Prostate gland (tissue), 2 donors: ENCODE data around the gene MET. TPM values are rescaled to one million over a fixed set of nuclear protein-coding genes. Genes with fewer than 3 reads are reported as not detected.

ENCODE experiments used
- DNase-seq: peaks from one replicate; pipeline ENCODE4 v3.0.0-alpha.2; 2019; ENCODE audit warnings: low spot score
- H3K27ac ChIP-seq, 2 donors: fragments of 200-600 bp; sonication (generic); 2 replicates each; pipeline ENCODE4 v1.5.1; 2017 to 2019
- H3K27me3 ChIP-seq: fragments of 200-600 bp; sonication (generic); replicated peaks from 2 replicates; pipeline ENCODE4 v1.5.1; 2019; ENCODE audit not compliant: insufficient read depth
- H3K36me3 ChIP-seq, 2 donors: fragments of 200-600 bp; sonication (generic); 1 replicate in 1 of 2; 2 replicates in 1 of 2; pipeline versions ENCODE4 v1.5.1 to v1.8.1; 2017 to 2019
- H3K4me1 ChIP-seq: fragments of 200-600 bp; sonication (generic); replicated peaks from 2 replicates; pipeline ENCODE4 v1.5.1; 2019
- H3K4me3 ChIP-seq, 2 donors: fragments of 200-600 bp; sonication (generic); 2 replicates each; pipeline ENCODE4 v1.5.1; 2017 to 2019
- H3K9me3 ChIP-seq: fragments of 200-600 bp; sonication (generic); 2 replicates; pipeline ENCODE4 v1.5.1; 2017
- CTCF ChIP-seq, 4 experiments: fragments of 200-600 bp in 2 of 4; fragments of 450-650 bp in 2 of 4; sonication (generic) in 2 of 4; IDR thresholded peaks; 1 replicate in 3 of 4; 2 replicates in 1 of 4; pipeline ENCODE4 v1.5.1; 2016 to 2019; ENCODE audit warnings: antibody characterized with exemption in 4 of 4, mild to moderate bottlenecking in 2 of 4, moderate library complexity in 2 of 4
- POLR2A ChIP-seq: fragments of 450-650 bp; IDR thresholded peaks from one replicate; pipeline ENCODE4 v1.6.1; 2016; ENCODE audit warnings: antibody characterized with exemption, mild to moderate bottlenecking
- POLR2AphosphoS5 ChIP-seq: sonication (generic); formaldehyde crosslinking; IDR thresholded peaks from one replicate; pipeline ENCODE4 v1.6.1; 2017; ENCODE audit warnings: antibody characterized with exemption
- WGBS: methylation state at CpG from one replicate; pipeline ENCODE4 v1.1.5; 2018; 5-methylcytosine and 5-hydroxymethylcytosine counted together
- intact Hi-C: fragments of 100-400 bp; cut with DNase I; formaldehyde crosslinking; loops from one replicate; pipeline ENCODE4 v1.14.2; 2022
- total RNA-seq, 2 donors: library from RNA; depleted of rRNA; stranded (reverse); fragments of >200 nt; gene quantifications; one replicate each; pipeline ENCODE4 v1.1.0, GENCODE V29; 2016

The MET gene
- total RNA-seq, 2 donors from 2014 or later: 14.2 to 17.0 TPM

- intact Hi-C loops: no loop called here
- Histone ChIP-seq H3K4me3 (no peak overlapping the region), H3K27ac (no peak overlapping the region), H3K4me1 (no peaks in the 10 kb centered on the region), H3K9me3 (no peaks in the 10 kb centered on the region), H3K36me3 (no peaks in the 10 kb centered on the region), H3K27me3 (no peaks in the 10 kb centered on the region)
- WGBS: 69% methylated on average over 9 of the region's 9 CpGs
- TF ChIP-seq CTCF (IDR thresholded peaks at IDR 0.05) (no peak), POLR2AphosphoS5 (no peak), POLR2A (no peak)
- DNase-seq: no peak
These were observed 163.0 kb downstream of the MET start for GRCh38 chr7:116834815-116835504.

GRCh38 chr7:116836048-116836447, 164.1 kb downstream of the MET start:
- Histone ChIP-seq H3K9me3 (no peaks in the 10 kb centered on the region), H3K36me3 (no peaks in the 10 kb centered on the region), H3K27ac (no peak overlapping the region), H3K27me3 (no peaks in the 10 kb centered on the region), H3K4me3 (no peak overlapping the region), H3K4me1 (no peaks in the 10 kb centered on the region)
- WGBS: 66% methylated on average over 2 of the region's 2 CpGs
- intact Hi-C loops: no loop called here
- no peak for DNase-seq
- TF ChIP-seq POLR2AphosphoS5 (no peak), CTCF (IDR thresholded peaks at IDR 0.05) (no peak), POLR2A (no peak)

- Histone ChIP-seq H3K4me3 (no peak overlapping the region), H3K9me3 (no peaks in the 10 kb centered on the region), H3K36me3 (no peaks in the 10 kb centered on the region), H3K27me3 (no peaks in the 10 kb centered on the region), H3K4me1 (no peaks in the 10 kb centered on the region), H3K27ac (no peak overlapping the region)
- DNase-seq: no peak
- 95% methylated on average over 4 of the region's 4 CpGs for WGBS
- intact Hi-C loops: no loop called here
- TF ChIP-seq POLR2AphosphoS5: no peak
- no peak for TF ChIP-seq CTCF (IDR thresholded peaks at IDR 0.05)
- TF ChIP-seq POLR2A: no peak
These were observed 164.9 kb downstream of the MET start for GRCh38 chr7:116836911-116837310.

GRCh38 chr7:116837586-116837985, 165.6 kb downstream of the MET start:
- no peaks in the 10 kb centered on the region for H3K27me3 ChIP-seq
- no peak overlapping the region for H3K27ac ChIP-seq
- H3K4me1 ChIP-seq: no peaks in the 10 kb centered on the region
- no peaks in the 10 kb centered on the region for H3K36me3 ChIP-seq
- WGBS: 78% methylated on average over 3 of the region's 3 CpGs
- DNase-seq: no peak
- no peaks in the 10 kb centered on the region for H3K9me3 ChIP-seq
- no peak overlapping the region for H3K4me3 ChIP-seq
- no peak for TF ChIP-seq POLR2AphosphoS5
- no peak for TF ChIP-seq CTCF (IDR thresholded peaks at IDR 0.05)
- no peak for TF ChIP-seq POLR2A
- intact Hi-C loops: no loop called here

- Histone ChIP-seq H3K9me3 (no peaks in the 10 kb centered on the region), H3K4me1 (no peaks in the 10 kb centered on the region), H3K27me3 (no peaks in the 10 kb centered on the region), H3K27ac (no peak overlapping the region), H3K4me3 (no peak overlapping the region), H3K36me3 (no peaks in the 10 kb centered on the region)
- intact Hi-C loops: no loop called here
- TF ChIP-seq POLR2AphosphoS5 (no peak), CTCF (IDR thresholded peaks at IDR 0.05) (no peak), POLR2A (no peak)
- no peak for DNase-seq
- WGBS: 82% methylated on average over 5 of the region's 5 CpGs
These were observed 168.3 kb downstream of the MET start for GRCh38 chr7:116840256-116840655.
